Measurements from ENCODE around the gene ARHGAP18.

The ARHGAP18 gene

DNA sequence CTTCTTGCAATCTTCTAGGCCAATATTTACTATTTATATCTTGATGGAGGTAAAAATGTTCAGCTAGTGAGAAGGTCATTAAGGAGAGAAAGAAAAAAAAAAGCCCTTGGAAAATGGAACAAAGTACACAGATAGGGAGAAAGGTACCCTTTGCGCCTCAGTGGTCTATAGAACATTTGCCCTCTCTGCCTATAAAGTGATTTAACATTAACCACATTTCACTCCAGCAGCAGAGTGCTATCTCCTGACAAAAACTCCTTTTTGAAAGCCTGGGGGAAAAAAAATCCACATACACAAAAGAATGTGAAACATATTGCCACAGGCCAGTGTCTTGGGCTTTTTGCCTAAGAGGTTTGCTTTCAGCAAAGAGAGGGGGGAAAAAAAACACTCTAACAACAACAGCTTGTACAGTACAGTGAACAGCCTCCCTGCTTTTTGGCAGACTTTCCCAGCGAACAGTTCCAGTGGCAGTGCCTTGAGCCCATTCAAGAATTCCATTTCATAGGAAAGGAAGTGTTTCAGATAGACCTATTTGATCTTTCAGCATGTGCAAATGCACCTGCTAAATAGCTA, 695 bp downstream of the ARHGAP18 start:
- TF ChIP-seq ZIC2 (tag by site-specific recombination; IDR thresholded peaks at IDR 0.05) (no peak), ZNF449 (tag by site-specific recombination; IDR thresholded peaks at IDR 0.05) (no peak), CTCF (tag by site-specific recombination; IDR thresholded peaks at IDR 0.05) (no peak), ZFP3 (tag by site-specific recombination; IDR thresholded peaks at IDR 0.05; ENCODE audit: low read depth) (no peak), ZNF157 (tag by site-specific recombination; IDR thresholded peaks at IDR 0.05) (no peak), ZNF776 (tag by site-specific recombination; IDR thresholded peaks at IDR 0.05; ENCODE audit: borderline replicate concordance) (no peak)
- TF ChIP-seq, protein P1, sequence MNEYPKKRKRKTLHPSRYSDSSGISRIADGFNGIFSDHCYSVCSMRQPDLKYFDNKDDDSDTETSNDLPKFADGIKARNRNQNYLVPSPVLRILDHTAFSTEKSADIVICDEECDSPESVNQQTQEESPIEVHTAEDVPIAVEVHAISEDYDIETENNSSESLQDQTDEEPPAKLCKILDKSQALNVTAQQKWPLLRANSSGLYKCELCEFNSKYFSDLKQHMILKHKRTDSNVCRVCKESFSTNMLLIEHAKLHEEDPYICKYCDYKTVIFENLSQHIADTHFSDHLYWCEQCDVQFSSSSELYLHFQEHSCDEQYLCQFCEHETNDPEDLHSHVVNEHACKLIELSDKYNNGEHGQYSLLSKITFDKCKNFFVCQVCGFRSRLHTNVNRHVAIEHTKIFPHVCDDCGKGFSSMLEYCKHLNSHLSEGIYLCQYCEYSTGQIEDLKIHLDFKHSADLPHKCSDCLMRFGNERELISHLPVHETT (tag by site-specific recombination; IDR thresholded peaks at IDR 0.05), result no peak
- TF ChIP-seq, protein P2, sequence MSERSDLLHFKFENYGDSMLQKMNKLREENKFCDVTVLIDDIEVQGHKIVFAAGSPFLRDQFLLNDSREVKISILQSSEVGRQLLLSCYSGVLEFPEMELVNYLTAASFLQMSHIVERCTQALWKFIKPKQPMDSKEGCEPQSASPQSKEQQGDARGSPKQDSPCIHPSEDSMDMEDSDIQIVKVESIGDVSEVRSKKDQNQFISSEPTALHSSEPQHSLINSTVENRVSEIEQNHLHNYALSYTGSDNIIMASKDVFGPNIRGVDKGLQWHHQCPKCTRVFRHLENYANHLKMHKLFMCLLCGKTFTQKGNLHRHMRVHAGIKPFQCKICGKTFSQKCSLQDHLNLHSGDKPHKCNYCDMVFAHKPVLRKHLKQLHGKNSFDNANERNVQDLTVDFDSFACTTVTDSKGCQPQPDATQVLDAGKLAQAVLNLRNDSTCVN (tag by site-specific recombination; optimal IDR thresholded peaks at IDR 0.05), result no peak
- ChIA-PET POLR2A (interaction anchor here (0.9 to 2.0 kb wide), 12 partner anchors 8 to 73 kb away, joined by 3 to 11 read pairs (median 5); no protein-coding TSS in a partner anchor), CTCF (interaction anchor here (0.6 to 5.1 kb wide), 10 partner anchors 9 to 312 kb away, joined by 3 to 17 read pairs (median 4); no protein-coding TSS in a partner anchor)
- H3K27ac ChIP-seq (ENCODE audit: extremely low read depth, low read depth, low read length), result peak overlapping the region; percentile 37
- H3K36me3 ChIP-seq (ENCODE audit: control insufficient read depth in 2 of 2, insufficient read depth in 1 of 2, low read length in 2 of 2), result no peaks in the 10 kb centered on the region
- peak overlapping the region; percentile 39 for H3K4me3 ChIP-seq (ENCODE audit: low read depth, low read length)
- H3K9me3 ChIP-seq (ENCODE audit: control insufficient read depth, insufficient read depth, low read depth, low read length), result no peaks in the 10 kb centered on the region
- H3K4me1 ChIP-seq (ENCODE audit: control insufficient read depth, insufficient read depth, low read length), result peaks cover 3% of the 10 kb centered on the region; the same call in 1 of the 2 replicates

DNA sequence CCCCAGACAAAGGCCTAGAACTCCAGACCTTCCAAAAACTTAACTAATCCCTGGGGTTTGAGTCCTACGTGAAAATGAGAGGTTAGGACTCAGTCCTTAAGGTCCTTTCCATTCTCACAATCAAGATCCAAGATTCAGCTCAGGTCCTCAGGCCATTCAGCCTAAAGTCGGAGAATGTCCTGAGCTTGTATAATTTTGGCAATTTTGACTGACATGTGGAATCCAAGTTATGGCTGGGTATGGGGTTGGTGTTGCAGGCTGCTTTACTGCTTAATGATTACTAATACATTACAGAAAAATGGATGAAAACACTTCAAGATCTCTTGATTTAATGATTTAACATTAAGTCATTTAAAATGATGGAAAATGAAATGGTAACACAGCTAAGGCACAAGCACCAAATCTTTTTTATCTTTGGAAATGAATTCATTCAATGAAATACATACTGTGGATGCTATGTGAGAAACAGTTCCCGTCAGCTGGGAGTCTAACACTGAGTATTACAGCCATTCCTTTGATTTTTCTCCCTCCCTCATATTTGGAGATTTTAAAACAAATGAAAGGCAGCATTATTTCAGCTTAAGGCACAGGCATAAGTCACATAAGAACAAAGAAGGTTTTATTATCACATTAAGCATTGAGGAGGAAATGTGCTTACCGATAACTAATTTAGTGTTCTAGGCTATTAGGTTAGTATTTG, 1.3 kb downstream of the ARHGAP18 start:
- POLR2A ChIA-PET, result interaction anchor here (0.5 to 2.0 kb wide), 3 partner anchors 9 to 16 kb away, joined by 3 to 10 read pairs (median 9); no protein-coding TSS in a partner anchor
- CTCF ChIA-PET, result interaction anchor here (0.9 to 2.4 kb wide), 7 partner anchors 20 to 313 kb away, joined by 3 to 11 read pairs (median 4); no protein-coding TSS in a partner anchor
- Histone ChIP-seq H3K36me3 (ENCODE audit: control insufficient read depth in 2 of 2, insufficient read depth in 1 of 2, low read length in 2 of 2) (no peaks in the 10 kb centered on the region), H3K4me3 (ENCODE audit: low read depth, low read length) (peak overlapping the region; percentile 39), H3K9me3 (ENCODE audit: control insufficient read depth, insufficient read depth, low read depth, low read length) (no peaks in the 10 kb centered on the region), H3K4me1 (ENCODE audit: control insufficient read depth, insufficient read depth, low read length) (peaks cover 3% of the 10 kb centered on the region; the same call in 1 of the 2 replicates), H3K27ac (ENCODE audit: extremely low read depth, low read depth, low read length) (no peak overlapping the region)
- TF ChIP-seq RBAK (tag by site-specific recombination; IDR thresholded peaks at IDR 0.05), result no peak
- TF ChIP-seq ZBTB17 (tag by site-specific recombination; IDR thresholded peaks at IDR 0.05), result 0 out of 2 replicates have a peak, but pooled peaks have one; percentile 35
- TF ChIP-seq ZNF2 (tag by site-specific recombination; IDR thresholded peaks at IDR 0.05), result no peak

GRCh38 chr6:129707882-129708495, 2.0 kb downstream of the ARHGAP18 start:
- H3K9me3 ChIP-seq (ENCODE audit: control insufficient read depth, insufficient read depth, low read depth, low read length), result no peaks in the 10 kb centered on the region
- no peak for TF ChIP-seq ZNF777 (tag by site-specific recombination; IDR thresholded peaks at IDR 0.05; ENCODE audit: borderline replicate concordance)
- TF ChIP-seq, protein P3, sequence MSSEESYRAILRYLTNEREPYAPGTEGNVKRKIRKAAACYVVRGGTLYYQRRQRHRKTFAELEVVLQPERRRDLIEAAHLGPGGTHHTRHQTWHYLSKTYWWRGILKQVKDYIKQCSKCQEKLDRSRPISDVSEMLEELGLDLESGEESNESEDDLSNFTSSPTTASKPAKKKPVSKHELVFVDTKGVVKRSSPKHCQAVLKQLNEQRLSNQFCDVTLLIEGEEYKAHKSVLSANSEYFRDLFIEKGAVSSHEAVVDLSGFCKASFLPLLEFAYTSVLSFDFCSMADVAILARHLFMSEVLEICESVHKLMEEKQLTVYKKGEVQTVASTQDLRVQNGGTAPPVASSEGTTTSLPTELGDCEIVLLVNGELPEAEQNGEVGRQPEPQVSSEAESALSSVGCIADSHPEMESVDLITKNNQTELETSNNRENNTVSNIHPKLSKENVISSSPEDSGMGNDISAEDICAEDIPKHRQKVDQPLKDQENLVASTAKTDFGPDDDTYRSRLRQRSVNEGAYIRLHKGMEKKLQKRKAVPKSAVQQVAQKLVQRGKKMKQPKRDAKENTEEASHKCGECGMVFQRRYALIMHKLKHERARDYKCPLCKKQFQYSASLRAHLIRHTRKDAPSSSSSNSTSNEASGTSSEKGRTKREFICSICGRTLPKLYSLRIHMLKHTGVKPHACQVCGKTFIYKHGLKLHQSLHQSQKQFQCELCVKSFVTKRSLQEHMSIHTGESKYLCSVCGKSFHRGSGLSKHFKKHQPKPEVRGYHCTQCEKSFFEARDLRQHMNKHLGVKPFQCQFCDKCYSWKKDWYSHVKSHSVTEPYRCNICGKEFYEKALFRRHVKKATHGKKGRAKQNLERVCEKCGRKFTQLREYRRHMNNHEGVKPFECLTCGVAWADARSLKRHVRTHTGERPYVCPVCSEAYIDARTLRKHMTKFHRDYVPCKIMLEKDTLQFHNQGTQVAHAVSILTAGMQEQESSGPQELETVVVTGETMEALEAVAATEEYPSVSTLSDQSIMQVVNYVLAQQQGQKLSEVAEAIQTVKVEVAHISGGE (tag by site-specific recombination; conservative IDR thresholded peaks at IDR 0.05; ENCODE audit: low read depth), result no peak
- TF ChIP-seq ZFHX2 (tag by site-specific recombination; conservative IDR thresholded peaks at IDR 0.05), result peak; percentile 94
- TF ChIP-seq EGR2 (tag by site-specific recombination; IDR thresholded peaks at IDR 0.05; ENCODE audit: low read depth), result peak; percentile 91
- H3K27ac ChIP-seq (ENCODE audit: extremely low read depth, low read depth, low read length), result no peak overlapping the region
- POLR2A ChIA-PET, result interaction anchor here (0.5 kb wide), 1 partner anchor 17 kb away, joined by 3 read pairs; no protein-coding TSS in a partner anchor
- H3K4me1 ChIP-seq (ENCODE audit: control insufficient read depth, insufficient read depth, low read length), result peaks cover 3% of the 10 kb centered on the region; the same call in 1 of the 2 replicates
- H3K4me3 ChIP-seq (ENCODE audit: low read depth, low read length), result no peak overlapping the region
- no peaks in the 10 kb centered on the region for H3K36me3 ChIP-seq (ENCODE audit: control insufficient read depth in 2 of 2, insufficient read depth in 1 of 2, low read length in 2 of 2)
- CTCF ChIA-PET, result interaction anchor here (0.9 to 1.8 kb wide), 3 partner anchors 22 to 313 kb away, joined by 3 to 4 read pairs (median 3); no protein-coding TSS in a partner anchor
